ENCODE measurements around the gene GALNT15.

The GALNT15 gene

DNA sequence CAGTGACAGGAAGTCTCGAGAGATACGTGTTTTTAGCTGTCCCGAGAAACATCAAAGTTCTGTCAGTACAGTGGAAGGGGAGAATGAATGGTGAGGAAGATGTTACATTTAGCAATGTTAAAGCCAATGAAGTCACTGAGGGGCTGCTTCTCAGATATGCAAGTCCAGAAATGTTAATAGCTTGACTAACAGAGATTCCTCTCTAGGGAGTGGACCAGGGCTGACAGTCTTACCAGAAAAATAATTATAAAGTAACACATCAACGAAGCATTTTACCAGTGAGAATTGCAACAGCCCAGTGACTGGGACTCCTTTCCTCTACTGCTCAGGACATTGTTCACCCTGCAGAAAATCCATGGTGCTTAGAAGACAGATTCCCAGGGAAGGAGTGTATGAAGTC is 23.9 kb downstream of the GALNT15 start:
- Histone ChIP-seq H3K9ac (ENCODE audit: low read length) (no peak overlapping the region), H3K9me3 (ENCODE audit: control insufficient read depth, low read length) (no peaks in the 10 kb centered on the region), H3K4me3 (ENCODE audit: low read length) (no peak overlapping the region), H3K27me3 (ENCODE audit: control insufficient read depth, insufficient read depth, low read length) (no peaks in the 10 kb centered on the region), H3K4me1 (ENCODE audit: control insufficient read depth, insufficient read depth, low read length) (no peaks in the 10 kb centered on the region), H3K36me3 (ENCODE audit: control insufficient read depth, insufficient read depth, low read length) (no peaks in the 10 kb centered on the region)

DNA sequence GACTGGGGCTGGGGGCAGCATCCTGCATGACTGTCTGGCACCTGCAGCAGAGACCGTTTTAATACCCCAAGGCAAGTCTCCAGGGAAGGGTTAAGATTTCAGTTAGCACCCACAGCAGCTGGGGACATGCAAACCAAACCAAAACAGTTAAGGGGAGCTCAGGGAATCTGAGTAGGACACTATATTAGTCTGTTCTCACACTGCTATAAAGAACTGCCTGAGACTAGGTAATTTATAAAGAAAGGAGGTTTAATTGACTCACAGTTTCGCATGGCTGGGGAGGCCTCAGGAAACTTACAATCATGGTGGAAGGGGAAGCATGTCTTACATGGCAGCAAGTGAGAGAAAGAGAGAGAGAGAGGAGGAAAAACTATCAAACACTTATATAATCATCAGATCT is 25.3 kb downstream of the GALNT15 start:
- no peaks in the 10 kb centered on the region for H3K36me3 ChIP-seq (ENCODE audit: control insufficient read depth, insufficient read depth, low read length)
- H3K9me3 ChIP-seq (ENCODE audit: control insufficient read depth, low read length), result no peaks in the 10 kb centered on the region
- H3K27me3 ChIP-seq (ENCODE audit: control insufficient read depth, insufficient read depth, low read length), result no peaks in the 10 kb centered on the region
- no peaks in the 10 kb centered on the region for H3K4me1 ChIP-seq (ENCODE audit: control insufficient read depth, insufficient read depth, low read length)
- no peak overlapping the region for H3K9ac ChIP-seq (ENCODE audit: low read length)
- no peak overlapping the region for H3K4me3 ChIP-seq (ENCODE audit: low read length)

DNA sequence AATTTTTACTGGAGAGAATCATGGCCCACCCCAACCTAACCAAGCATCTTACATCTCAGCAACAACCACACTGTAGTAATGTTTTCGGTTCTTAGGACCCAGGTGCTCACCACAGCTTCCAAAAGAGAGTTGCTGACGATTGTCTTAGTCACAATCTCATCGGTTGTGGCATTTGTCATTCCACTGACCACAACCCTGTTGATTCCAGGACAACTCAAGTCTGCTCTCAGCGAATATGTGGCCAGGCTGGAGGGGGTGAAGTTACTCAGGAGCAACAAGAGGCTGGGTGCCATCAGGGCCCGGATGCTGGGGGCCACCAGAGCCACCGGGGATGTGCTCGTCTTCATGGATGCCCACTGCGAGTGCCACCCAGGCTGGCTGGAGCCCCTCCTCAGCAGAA is 25.9 kb downstream of the GALNT15 start:
- no peaks in the 10 kb centered on the region for H3K36me3 ChIP-seq (ENCODE audit: control insufficient read depth, insufficient read depth, low read length)
- no peak overlapping the region for H3K4me3 ChIP-seq (ENCODE audit: low read length)
- no peaks in the 10 kb centered on the region for H3K9me3 ChIP-seq (ENCODE audit: control insufficient read depth, low read length)
- no peak overlapping the region for H3K9ac ChIP-seq (ENCODE audit: low read length)
- no peaks in the 10 kb centered on the region for H3K27me3 ChIP-seq (ENCODE audit: control insufficient read depth, insufficient read depth, low read length)
- no peaks in the 10 kb centered on the region for H3K4me1 ChIP-seq (ENCODE audit: control insufficient read depth, insufficient read depth, low read length)

DNA sequence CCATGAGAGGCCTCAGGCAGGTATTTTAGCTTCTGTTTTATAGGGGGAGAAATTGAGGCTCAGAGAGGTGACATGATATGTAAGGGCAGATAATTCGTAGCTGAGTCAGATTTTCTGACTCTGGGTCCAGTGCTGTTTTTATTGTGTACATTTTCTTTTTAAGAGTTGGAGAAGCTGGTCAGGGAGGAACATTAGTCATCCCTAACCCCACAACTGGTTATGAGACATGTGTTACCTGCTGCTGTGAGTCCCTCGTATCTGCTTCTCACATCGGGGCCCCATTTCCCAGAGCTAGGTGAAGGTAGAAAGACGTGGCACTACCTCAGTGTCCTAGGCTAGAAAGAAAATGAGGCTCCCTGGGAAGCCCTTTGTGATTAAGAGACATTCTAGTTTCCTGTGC is 28.6 kb downstream of the GALNT15 start:
- Histone ChIP-seq H3K9ac (ENCODE audit: low read length) (no peak overlapping the region), H3K4me1 (ENCODE audit: control insufficient read depth, insufficient read depth, low read length) (no peaks in the 10 kb centered on the region), H3K27me3 (ENCODE audit: control insufficient read depth, insufficient read depth, low read length) (peaks cover 3% of the 10 kb centered on the region), H3K4me3 (ENCODE audit: low read length) (no peak overlapping the region), H3K36me3 (ENCODE audit: control insufficient read depth, insufficient read depth, low read length) (no peaks in the 10 kb centered on the region), H3K9me3 (ENCODE audit: control insufficient read depth, low read length) (no peaks in the 10 kb centered on the region)

- Histone ChIP-seq H3K4me1 (ENCODE audit: control insufficient read depth, insufficient read depth, low read length) (no peaks in the 10 kb centered on the region), H3K27me3 (ENCODE audit: control insufficient read depth, insufficient read depth, low read length) (peaks cover 3% of the 10 kb centered on the region), H3K4me3 (ENCODE audit: low read length) (no peak overlapping the region), H3K36me3 (ENCODE audit: control insufficient read depth, insufficient read depth, low read length) (no peaks in the 10 kb centered on the region), H3K9me3 (ENCODE audit: control insufficient read depth, low read length) (no peaks in the 10 kb centered on the region), H3K9ac (ENCODE audit: low read length) (no peak overlapping the region)
Observed at GRCh38 chr3:16203671-16204629, 29.5 kb downstream of the GALNT15 start.

- Histone ChIP-seq H3K4me3 (ENCODE audit: low read length) (no peak overlapping the region), H3K27me3 (ENCODE audit: control insufficient read depth, insufficient read depth, low read length) (peaks cover 3% of the 10 kb centered on the region), H3K9me3 (ENCODE audit: control insufficient read depth, low read length) (no peaks in the 10 kb centered on the region), H3K9ac (ENCODE audit: low read length) (no peak overlapping the region), H3K36me3 (ENCODE audit: control insufficient read depth, insufficient read depth, low read length) (no peaks in the 10 kb centered on the region), H3K4me1 (ENCODE audit: control insufficient read depth, insufficient read depth, low read length) (no peaks in the 10 kb centered on the region)
Observed at GRCh38 chr3:16204751-16205150, 30.3 kb downstream of the GALNT15 start.

- no peaks in the 10 kb centered on the region for H3K9me3 ChIP-seq (ENCODE audit: control insufficient read depth, low read length)
- H3K27me3 ChIP-seq (ENCODE audit: control insufficient read depth, insufficient read depth, low read length), result peaks cover 3% of the 10 kb centered on the region
- H3K4me3 ChIP-seq (ENCODE audit: low read length), result no peak overlapping the region
- no peak overlapping the region for H3K9ac ChIP-seq (ENCODE audit: low read length)
- H3K36me3 ChIP-seq (ENCODE audit: control insufficient read depth, insufficient read depth, low read length), result no peaks in the 10 kb centered on the region
- no peaks in the 10 kb centered on the region for H3K4me1 ChIP-seq (ENCODE audit: control insufficient read depth, insufficient read depth, low read length)
Observed at GRCh38 chr3:16205156-16205870, 30.8 kb downstream of the GALNT15 start.

GRCh38 chr3:16207031-16207430 is 32.6 kb downstream of the GALNT15 start:
- Histone ChIP-seq H3K27me3 (ENCODE audit: control insufficient read depth, insufficient read depth, low read length) (peaks cover 3% of the 10 kb centered on the region), H3K4me1 (ENCODE audit: control insufficient read depth, insufficient read depth, low read length) (no peaks in the 10 kb centered on the region), H3K9ac (ENCODE audit: low read length) (no peak overlapping the region), H3K36me3 (ENCODE audit: control insufficient read depth, insufficient read depth, low read length) (no peaks in the 10 kb centered on the region), H3K4me3 (ENCODE audit: low read length) (no peak overlapping the region), H3K9me3 (ENCODE audit: control insufficient read depth, low read length) (no peaks in the 10 kb centered on the region)

GRCh38 chr3:16211176-16211904 is 36.9 kb downstream of the GALNT15 start:
- no peaks in the 10 kb centered on the region for H3K36me3 ChIP-seq (ENCODE audit: control insufficient read depth, insufficient read depth, low read length)

GRCh38 chr3:16214366-16214765 is 39.9 kb downstream of the GALNT15 start:
- Histone ChIP-seq H3K4me3 (ENCODE audit: low read length) (no peak overlapping the region), H3K36me3 (ENCODE audit: control insufficient read depth, insufficient read depth, low read length) (no peaks in the 10 kb centered on the region), H3K4me1 (ENCODE audit: control insufficient read depth, insufficient read depth, low read length) (no peaks in the 10 kb centered on the region), H3K9me3 (ENCODE audit: control insufficient read depth, low read length) (no peaks in the 10 kb centered on the region), H3K27me3 (ENCODE audit: control insufficient read depth, insufficient read depth, low read length) (no peaks in the 10 kb centered on the region), H3K9ac (ENCODE audit: low read length) (no peak overlapping the region)

More at GRCh38 chr3:16211176-16211904, 36.9 kb downstream of the GALNT15 start:
- no peaks in the 10 kb centered on the region for H3K9me3 ChIP-seq (ENCODE audit: control insufficient read depth, low read length)
- peaks cover 3% of the 10 kb centered on the region for H3K27me3 ChIP-seq (ENCODE audit: control insufficient read depth, insufficient read depth, low read length)
- no peaks in the 10 kb centered on the region for H3K4me1 ChIP-seq (ENCODE audit: control insufficient read depth, insufficient read depth, low read length)
- no peak overlapping the region for H3K9ac ChIP-seq (ENCODE audit: low read length)
- H3K4me3 ChIP-seq (ENCODE audit: low read length), result no peak overlapping the region

DNA sequence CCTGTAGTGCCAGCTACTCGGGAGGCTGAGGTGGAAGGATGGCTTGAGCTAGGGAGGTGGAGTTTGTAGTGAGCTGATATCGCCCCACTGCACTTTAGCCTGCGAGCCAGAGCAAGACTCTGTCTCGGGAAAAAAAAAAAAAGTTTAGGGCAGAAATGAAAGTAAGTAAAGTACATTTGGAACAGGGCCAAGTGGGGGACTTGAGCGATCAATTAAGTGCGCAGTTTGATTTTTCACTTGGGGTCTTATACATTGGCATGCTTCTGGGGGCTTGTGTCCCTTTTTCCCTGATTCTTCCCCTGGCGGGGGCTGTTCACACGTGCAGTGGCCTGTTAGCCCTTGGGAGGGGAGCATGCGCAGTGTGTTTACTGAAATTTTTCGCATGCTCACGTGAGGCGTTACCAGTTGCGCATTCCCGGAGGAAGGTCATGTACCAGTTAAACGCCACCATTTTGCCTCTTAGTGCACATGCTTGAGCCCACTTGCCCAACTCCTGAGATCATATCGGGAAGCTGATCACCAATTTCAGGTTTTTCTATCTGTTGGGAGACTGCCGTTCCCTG is 42.0 kb downstream of the GALNT15 start:
- Histone ChIP-seq H3K36me3 (ENCODE audit: control insufficient read depth, insufficient read depth, low read length) (no peaks in the 10 kb centered on the region), H3K9me3 (ENCODE audit: control insufficient read depth, low read length) (no peaks in the 10 kb centered on the region), H3K9ac (ENCODE audit: low read length) (no peak overlapping the region), H3K4me1 (ENCODE audit: control insufficient read depth, insufficient read depth, low read length) (no peaks in the 10 kb centered on the region), H3K4me3 (ENCODE audit: low read length) (no peak overlapping the region), H3K27me3 (ENCODE audit: control insufficient read depth, insufficient read depth, low read length) (no peaks in the 10 kb centered on the region)
